Activated CD4-positive, alpha-beta T cell treated with anti-CD3 and anti-CD28 coated beads, Interleukin-2, amount 10 ng/mL, durations not matched to agents 7 days and 5 days (primary cell): ENCODE data around the gene ZSCAN21. TPM values are rescaled to one million over a fixed set of nuclear protein-coding genes. Genes with fewer than 3 reads are reported as not detected.

Experiments used
- CTCF ChIA-PET: fragments of 350-600 bp; sonication (Branson Sonifier 250); formaldehyde crosslinking; loops from one replicate; lab custom pipeline; 2021; ENCODE audit warnings: antibody characterized with exemption; lab: Charles Lee
- POLR2A ChIA-PET: fragments of 350-600 bp; sonication (Branson Sonifier 250); formaldehyde crosslinking; loops from one replicate; lab custom pipeline; 2021; ENCODE audit warnings: antibody characterized with exemption; lab: Charles Lee
- DNase-seq: peaks from one replicate; pipeline ENCODE4 v3.0.0-alpha.2; 2020
- H3K27ac Mint-ChIP-seq: one replicate; pipeline ENCODE4 v1.8.0; 2021; ENCODE audit warnings: mild to moderate bottlenecking, moderate library complexity, mixed read lengths
- H3K27me3 Mint-ChIP-seq: one replicate; pipeline ENCODE4 v1.8.0; 2021; ENCODE audit warnings: mixed read lengths
- H3K36me3 Mint-ChIP-seq: one replicate; pipeline ENCODE4 v1.8.0; 2021; ENCODE audit warnings: low read depth, mixed read lengths
- H3K4me1 Mint-ChIP-seq: one replicate; pipeline ENCODE4 v1.8.0; 2021; ENCODE audit warnings: mixed read lengths
- H3K4me3 Mint-ChIP-seq: one replicate; pipeline ENCODE4 v1.8.0; 2021; ENCODE audit warnings: mild to moderate bottlenecking, moderate library complexity, mixed read lengths
- H3K9me3 Mint-ChIP-seq: one replicate; pipeline ENCODE4 v1.8.0; 2021; ENCODE audit warnings: mixed read lengths
- total RNA-seq, 2 experiments: library from RNA; stranded (reverse); gene quantifications; one replicate each; pipeline ENCODE4 v1.2.3, GENCODE V29; 2021

Gene ZSCAN21
- total RNA-seq, 2 experiments from 2014 or later, result 6.6 to 9.1 TPM

DNA sequence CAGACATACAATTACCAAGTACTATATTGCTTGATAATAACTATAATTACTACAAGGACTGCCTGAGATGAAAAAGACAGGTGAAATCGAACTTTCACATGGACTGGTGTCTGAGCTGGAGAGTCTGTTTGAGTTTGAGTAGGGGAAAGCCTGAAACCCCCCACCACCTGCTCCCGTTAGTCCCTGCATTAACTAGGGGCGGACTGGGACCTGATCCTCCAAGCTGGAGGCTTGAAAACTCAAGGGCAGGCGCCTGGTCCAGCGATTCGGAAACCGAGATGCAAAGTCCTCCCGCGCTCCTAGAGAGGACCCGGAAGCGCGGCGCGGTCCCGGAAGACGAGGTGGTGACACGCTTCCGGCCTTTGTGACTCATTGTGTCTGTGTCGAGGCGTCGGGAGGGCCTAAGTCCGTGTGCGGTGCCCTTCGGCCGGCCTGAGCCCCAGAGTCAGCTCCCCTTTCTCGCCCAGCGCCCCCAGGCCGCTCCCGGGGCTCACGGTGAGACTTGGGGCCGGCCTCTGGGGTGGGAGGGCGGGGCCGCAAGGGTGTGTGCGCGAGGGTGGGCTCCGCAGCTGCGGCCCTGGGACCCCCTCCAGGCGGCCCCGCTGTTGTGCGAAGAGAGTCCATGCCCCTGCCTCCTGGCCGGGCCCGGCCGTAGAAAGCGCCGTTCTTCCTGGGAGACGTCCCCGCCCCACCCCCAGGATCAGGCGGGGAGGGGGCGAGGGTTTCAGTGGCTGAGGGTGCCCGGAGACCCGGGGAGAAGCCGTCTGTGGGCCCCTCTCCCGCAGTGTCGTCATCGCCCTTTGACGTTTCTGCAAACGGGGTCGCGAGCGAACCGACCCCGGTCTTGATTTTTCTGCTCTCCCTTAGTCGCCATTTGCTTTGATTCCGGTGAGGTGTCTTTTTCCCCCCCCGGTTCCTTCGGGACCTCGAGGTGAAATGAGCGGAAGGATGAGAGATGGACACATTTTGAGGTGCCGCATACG lies 34.1 kb upstream of the ZSCAN21 start, which contains the start of gene ZKSCAN1:
Gene ZKSCAN1 (plus strand): TSS at position 365 of the 983 bp plus-strand sequence. CDS start 7,911 bp downstream, outside the sequence.
- Mint-ChIP-seq H3K4me3 (peak within 1 kb of the TSS; percentile 95), H3K4me1 (peaks cover 48% of the 10 kb centered on the region), H3K27me3 (no peaks in the 10 kb centered on the region), H3K36me3 (peaks cover 6% of the 10 kb centered on the region), H3K9me3 (no peaks in the 10 kb centered on the region), H3K27ac (peak within 1 kb of the TSS; percentile 96)
- CTCF ChIA-PET, result interaction anchor here (0.6 to 3.9 kb wide), 6 partner anchors 11 to 99 kb away, joined by 3 to 11 read pairs (median 4); no protein-coding TSS in a partner anchor
- DNase-seq, result peak; percentile 88
- POLR2A ChIA-PET, result interaction anchor here (0.7 kb wide), 1 partner anchor 414 kb away, joined by 3 read pairs; no protein-coding TSS in a partner anchor

DNA sequence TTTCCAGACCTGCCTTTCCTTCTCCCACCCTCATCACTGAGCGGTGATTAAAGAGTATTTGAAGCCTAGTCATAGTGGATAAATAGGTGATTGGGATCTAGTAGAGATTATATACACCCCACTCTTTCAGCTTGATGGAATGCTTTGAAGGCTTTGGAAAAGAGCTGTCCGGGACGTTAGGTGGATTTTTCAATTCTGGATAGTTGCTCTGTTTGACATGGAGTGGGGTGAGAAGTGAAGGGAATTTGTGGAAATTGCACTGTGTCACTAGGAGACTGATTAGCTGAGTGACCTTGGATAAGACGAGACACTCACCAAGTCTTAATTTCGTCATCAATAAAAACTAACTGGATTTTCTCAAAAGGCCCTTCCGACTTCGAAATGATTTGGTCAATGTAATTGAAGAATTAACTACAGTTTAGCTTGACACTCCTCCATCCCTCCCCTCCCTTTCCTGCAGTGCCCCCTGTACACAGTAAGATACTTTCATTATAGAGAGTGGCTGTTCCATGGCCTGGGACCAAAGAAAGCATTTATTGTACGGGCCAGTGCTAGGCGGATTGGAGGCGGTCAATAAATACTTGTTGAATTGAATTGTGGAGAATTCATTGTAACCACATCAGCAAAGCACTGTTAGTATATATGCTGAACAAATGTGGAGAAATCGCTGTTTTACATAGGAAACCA lies 33.2 kb upstream of the ZSCAN21 start:
- DNase-seq, result no peak
- ChIA-PET CTCF (interaction anchor here (2.1 kb wide), 1 partner anchor 37 kb away, joined by 7 read pairs; no protein-coding TSS in a partner anchor), POLR2A (interaction anchor here (0.5 kb wide), 1 partner anchor 10 kb away, joined by 3 read pairs; no protein-coding TSS in a partner anchor)
- Mint-ChIP-seq H3K9me3 (no peaks in the 10 kb centered on the region), H3K27ac (peak overlapping the region; percentile 96), H3K4me3 (peak overlapping the region; percentile 95), H3K4me1 (peaks cover 50% of the 10 kb centered on the region), H3K27me3 (no peaks in the 10 kb centered on the region), H3K36me3 (peaks cover 6% of the 10 kb centered on the region)

DNA sequence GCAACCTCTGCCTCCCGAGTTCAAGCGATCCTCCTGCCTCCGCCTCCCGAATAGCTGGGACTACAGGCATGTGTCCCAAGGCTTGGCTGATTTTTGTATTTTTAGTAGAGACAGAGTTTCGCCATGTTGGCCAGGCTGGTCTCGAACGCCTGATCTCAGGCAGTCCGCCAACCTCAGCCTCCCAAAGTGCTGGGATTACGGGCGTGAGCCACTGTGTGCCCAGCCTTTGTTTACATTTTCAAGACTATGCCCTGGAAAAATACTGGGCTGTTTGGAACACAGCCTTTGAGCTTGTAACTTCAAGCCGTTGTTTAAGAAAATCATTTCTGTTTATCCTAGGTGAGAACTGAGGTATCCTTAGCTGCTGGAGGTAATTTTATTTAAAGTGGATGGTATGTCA lies 32.3 kb upstream of the ZSCAN21 start:
- Mint-ChIP-seq H3K9me3 (no peaks in the 10 kb centered on the region), H3K27ac (no peak overlapping the region), H3K27me3 (no peaks in the 10 kb centered on the region), H3K4me1 (peaks cover 54% of the 10 kb centered on the region), H3K4me3 (no peak overlapping the region), H3K36me3 (peaks cover 10% of the 10 kb centered on the region)
- ChIA-PET CTCF (interaction anchor here (0.5 to 2.1 kb wide), 5 partner anchors 12 to 111 kb away, joined by 3 to 7 read pairs (median 4); no protein-coding TSS in a partner anchor), POLR2A (no interaction called here)
- DNase-seq, result no peak

DNA sequence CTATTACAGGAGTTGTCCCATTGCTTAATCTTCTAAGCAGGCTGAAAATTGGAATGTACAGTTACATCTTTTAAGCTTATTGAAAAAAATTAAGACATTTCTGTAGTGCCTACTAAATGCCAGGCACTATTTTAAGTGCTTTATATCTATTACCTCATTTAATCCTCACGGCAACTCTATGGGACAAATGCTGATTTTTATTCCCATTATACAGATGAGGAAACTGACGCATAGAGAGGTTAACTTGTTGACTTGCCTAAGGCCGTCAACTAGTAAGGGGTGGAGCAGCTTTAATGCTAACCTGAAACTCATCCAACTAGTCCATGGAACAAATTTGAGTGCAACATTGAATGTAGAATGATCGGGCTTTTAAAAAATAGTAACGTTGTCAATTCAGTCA lies 31.7 kb upstream of the ZSCAN21 start:
- ChIA-PET CTCF (interaction anchor here (0.6 to 2.1 kb wide), 4 partner anchors 12 to 104 kb away, joined by 3 to 7 read pairs (median 4); no protein-coding TSS in a partner anchor), POLR2A (no interaction called here)
- Mint-ChIP-seq H3K27me3 (no peaks in the 10 kb centered on the region), H3K27ac (no peak overlapping the region), H3K4me3 (no peak overlapping the region), H3K9me3 (no peaks in the 10 kb centered on the region), H3K36me3 (peaks cover 14% of the 10 kb centered on the region), H3K4me1 (peaks cover 53% of the 10 kb centered on the region)
- DNase-seq, result no peak

DNA sequence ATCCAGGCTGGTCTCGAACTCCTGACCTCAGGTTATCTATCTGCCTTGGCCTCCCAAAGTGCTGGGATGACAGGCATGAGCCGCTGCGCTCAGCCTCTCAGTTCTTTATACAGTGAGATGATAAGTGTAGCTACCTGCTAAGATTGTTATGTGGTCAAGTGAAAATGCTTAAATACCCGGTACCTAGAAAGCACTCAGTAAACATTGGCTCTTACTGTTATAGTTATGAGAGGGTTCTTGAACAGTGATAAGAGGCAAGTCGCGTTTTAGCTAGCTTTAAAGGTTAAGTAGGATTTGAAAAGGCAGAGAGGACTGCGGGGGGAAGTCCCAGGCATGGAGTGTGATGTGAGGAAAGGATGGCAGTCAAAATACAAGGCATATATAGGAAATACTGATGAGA lies 29.7 kb upstream of the ZSCAN21 start:
- Mint-ChIP-seq H3K36me3 (peaks cover 29% of the 10 kb centered on the region), H3K27ac (no peak overlapping the region), H3K27me3 (no peaks in the 10 kb centered on the region), H3K4me3 (no peak overlapping the region), H3K4me1 (peaks cover 48% of the 10 kb centered on the region), H3K9me3 (no peaks in the 10 kb centered on the region)
- POLR2A ChIA-PET, result no interaction called here
- DNase-seq, result no peak
- CTCF ChIA-PET, result interaction anchor here (0.7 kb wide), 1 partner anchor 687 kb away, joined by 3 read pairs; no protein-coding TSS in a partner anchor

DNA sequence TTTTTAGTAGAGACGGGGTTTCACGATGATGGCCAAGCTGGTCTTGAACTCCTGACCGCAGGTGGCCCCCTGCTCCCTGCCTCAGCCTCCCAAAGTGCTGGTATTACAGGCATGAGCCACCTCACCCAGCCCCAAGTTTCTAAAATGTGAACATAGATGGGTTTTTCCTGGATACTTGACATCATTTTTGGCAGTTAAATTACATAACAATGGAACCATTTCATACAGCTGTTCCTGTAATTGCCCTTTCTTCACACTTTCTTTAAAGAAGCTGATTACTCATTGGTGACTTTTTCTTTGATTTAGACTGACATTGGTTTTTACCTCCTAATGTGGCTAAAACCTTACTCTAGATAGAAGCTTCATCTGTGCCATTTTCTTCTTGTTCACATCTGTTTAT lies 28.3 kb upstream of the ZSCAN21 start:
- Mint-ChIP-seq H3K27me3 (no peaks in the 10 kb centered on the region), H3K4me1 (peaks cover 44% of the 10 kb centered on the region), H3K4me3 (no peak overlapping the region), H3K36me3 (peaks cover 36% of the 10 kb centered on the region), H3K27ac (no peak overlapping the region), H3K9me3 (no peaks in the 10 kb centered on the region)
- CTCF ChIA-PET, result interaction anchor here (0.6 to 2.0 kb wide), 8 partner anchors 12 to 644 kb away, joined by 3 to 6 read pairs (median 4); no protein-coding TSS in a partner anchor
- POLR2A ChIA-PET, result no interaction called here
- no peak for DNase-seq

DNA sequence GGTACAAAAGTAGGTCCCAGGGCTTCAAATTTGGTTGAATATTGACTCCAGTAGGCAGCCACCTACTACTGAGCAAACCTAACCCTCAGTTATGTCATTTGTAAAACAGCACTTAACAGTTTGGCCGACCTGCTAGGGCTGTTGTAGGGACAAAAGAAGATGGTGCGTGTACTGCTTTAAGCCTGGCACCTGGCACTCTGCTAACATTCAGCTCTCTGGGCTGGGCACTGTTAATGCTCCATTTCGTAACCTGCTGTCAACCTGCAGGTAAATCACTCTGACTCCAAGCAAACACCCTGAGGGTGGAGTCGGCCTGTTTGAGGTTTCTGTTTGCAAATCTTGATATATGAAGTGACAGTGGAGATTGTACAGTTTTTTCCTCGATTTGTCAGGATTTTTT lies 27.0 kb upstream of the ZSCAN21 start:
- CTCF ChIA-PET, result interaction anchor here (1.0 to 2.0 kb wide), 3 partner anchors 10 to 43 kb away, joined by 3 to 6 read pairs (median 4); no protein-coding TSS in a partner anchor
- peaks cover 34% of the 10 kb centered on the region for H3K4me1 Mint-ChIP-seq
- H3K4me3 Mint-ChIP-seq, result no peak overlapping the region
- no peaks in the 10 kb centered on the region for H3K27me3 Mint-ChIP-seq
- DNase-seq, result no peak
- no peaks in the 10 kb centered on the region for H3K9me3 Mint-ChIP-seq
- POLR2A ChIA-PET, result no interaction called here
- peaks cover 39% of the 10 kb centered on the region for H3K36me3 Mint-ChIP-seq
- H3K27ac Mint-ChIP-seq, result no peak overlapping the region

DNA sequence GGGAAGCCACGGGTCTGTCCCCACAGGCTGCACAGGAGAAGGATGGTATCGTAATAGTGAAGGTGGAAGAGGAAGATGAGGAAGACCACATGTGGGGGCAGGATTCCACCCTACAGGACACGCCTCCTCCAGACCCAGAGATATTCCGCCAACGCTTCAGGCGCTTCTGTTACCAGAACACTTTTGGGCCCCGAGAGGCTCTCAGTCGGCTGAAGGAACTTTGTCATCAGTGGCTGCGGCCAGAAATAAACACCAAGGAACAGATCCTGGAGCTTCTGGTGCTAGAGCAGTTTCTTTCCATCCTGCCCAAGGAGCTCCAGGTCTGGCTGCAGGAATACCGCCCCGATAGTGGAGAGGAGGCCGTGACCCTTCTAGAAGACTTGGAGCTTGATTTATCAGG lies 26.0 kb upstream of the ZSCAN21 start:
- no peaks in the 10 kb centered on the region for H3K27me3 Mint-ChIP-seq
- H3K27ac Mint-ChIP-seq, result no peak overlapping the region
- no peaks in the 10 kb centered on the region for H3K9me3 Mint-ChIP-seq
- POLR2A ChIA-PET, result no interaction called here
- H3K4me1 Mint-ChIP-seq, result peaks cover 28% of the 10 kb centered on the region
- CTCF ChIA-PET, result interaction anchor here (0.6 kb wide), 2 partner anchors 52 to 54 kb away, joined by 4 to 5 read pairs; no protein-coding TSS in a partner anchor
- no peak overlapping the region for H3K4me3 Mint-ChIP-seq
- H3K36me3 Mint-ChIP-seq, result peaks cover 38% of the 10 kb centered on the region
- no peak for DNase-seq

DNA sequence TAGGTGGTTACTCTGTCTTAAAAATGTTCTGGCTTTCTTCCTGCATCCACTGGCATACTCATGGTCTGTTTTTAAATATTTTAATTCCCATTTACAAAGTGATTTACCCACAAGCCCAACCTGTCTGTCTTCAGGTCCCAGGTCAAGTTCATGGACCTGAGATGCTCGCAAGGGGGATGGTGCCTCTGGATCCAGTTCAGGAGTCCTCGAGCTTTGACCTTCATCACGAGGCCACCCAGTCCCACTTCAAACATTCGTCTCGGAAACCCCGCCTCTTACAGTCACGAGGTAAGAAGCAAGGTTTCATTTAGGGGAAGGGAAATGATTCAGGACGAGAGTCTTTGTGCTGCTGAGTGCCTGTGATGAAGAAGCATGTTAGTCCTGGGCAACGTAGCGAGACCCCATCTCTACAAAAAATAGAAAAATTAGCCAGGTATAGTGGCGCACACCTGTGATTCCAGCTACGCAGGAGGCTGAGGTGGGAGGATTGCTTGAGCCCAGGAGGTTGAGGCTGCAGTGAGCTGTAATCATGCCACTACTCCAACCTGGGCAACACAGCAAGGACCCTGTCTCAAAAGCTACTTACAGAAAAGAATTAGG lies 25.5 kb upstream of the ZSCAN21 start:
- Mint-ChIP-seq H3K36me3 (peaks cover 38% of the 10 kb centered on the region), H3K27ac (no peak overlapping the region), H3K9me3 (no peaks in the 10 kb centered on the region), H3K4me1 (peaks cover 22% of the 10 kb centered on the region), H3K4me3 (no peak overlapping the region), H3K27me3 (no peaks in the 10 kb centered on the region)
- no peak for DNase-seq
- POLR2A ChIA-PET, result no interaction called here
- CTCF ChIA-PET, result no interaction called here

DNA sequence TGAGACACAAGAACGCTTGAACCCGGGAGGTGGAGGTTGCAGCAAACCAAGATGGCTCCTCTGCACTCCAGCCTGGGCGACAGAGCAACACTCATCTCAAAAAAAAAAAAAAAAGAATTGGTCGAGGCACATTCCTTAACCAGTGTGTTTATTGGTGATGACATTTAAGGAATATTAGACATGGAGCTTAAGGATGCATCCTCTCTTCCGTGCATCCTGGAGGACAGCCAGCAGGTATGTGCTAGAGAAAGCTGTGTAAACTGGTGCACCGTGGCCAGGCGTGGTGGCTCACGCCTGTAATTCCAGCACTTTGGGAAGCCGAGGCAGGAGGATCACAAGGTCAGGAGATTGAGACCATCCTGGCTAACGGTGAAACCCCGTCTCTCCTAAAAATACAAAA lies 22.4 kb upstream of the ZSCAN21 start:
- CTCF ChIA-PET, result interaction anchor here (0.5 to 1.5 kb wide), 4 partner anchors 21 to 228 kb away, joined by 3 to 4 read pairs (median 3); no protein-coding TSS in a partner anchor
- no peak overlapping the region for H3K27ac Mint-ChIP-seq
- peaks cover 11% of the 10 kb centered on the region for H3K4me1 Mint-ChIP-seq
- POLR2A ChIA-PET, result interaction anchor here (0.7 kb wide), 1 partner anchor 11 kb away, joined by 3 read pairs; no protein-coding TSS in a partner anchor
- no peaks in the 10 kb centered on the region for H3K27me3 Mint-ChIP-seq
- no peaks in the 10 kb centered on the region for H3K9me3 Mint-ChIP-seq
- no peak for DNase-seq
- no peak overlapping the region for H3K4me3 Mint-ChIP-seq
- H3K36me3 Mint-ChIP-seq, result peaks cover 51% of the 10 kb centered on the region

DNA sequence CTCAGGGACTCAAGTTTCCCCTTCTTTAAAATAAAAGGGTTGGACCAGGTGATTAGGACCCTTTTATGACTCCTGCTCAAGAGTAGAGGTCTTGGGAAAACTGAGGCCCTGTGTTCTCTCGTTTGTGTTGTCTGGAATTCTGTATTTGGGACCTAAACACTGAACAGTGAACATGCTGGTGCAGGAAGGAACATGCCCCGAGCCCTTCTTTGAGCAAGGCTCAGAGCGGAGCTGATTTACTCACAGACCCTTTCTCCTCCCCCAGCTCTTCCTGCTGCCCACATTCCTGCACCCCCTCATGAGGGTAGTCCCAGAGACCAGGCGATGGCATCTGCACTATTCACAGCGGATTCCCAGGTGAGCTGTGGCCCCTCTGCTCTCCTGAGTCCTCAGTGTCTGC lies 20.0 kb upstream of the ZSCAN21 start:
- H3K27ac Mint-ChIP-seq, result peak overlapping the region; percentile 10
- H3K4me1 Mint-ChIP-seq, result peaks cover 5% of the 10 kb centered on the region
- peaks cover 53% of the 10 kb centered on the region for H3K36me3 Mint-ChIP-seq
- H3K4me3 Mint-ChIP-seq, result no peak overlapping the region
- ChIA-PET POLR2A (no interaction called here), CTCF (interaction anchor here (1.1 to 1.6 kb wide), 4 partner anchors 8 to 34 kb away, joined by 3 to 5 read pairs (median 4); partner anchors contain the start of gene ZSCAN21)
- H3K9me3 Mint-ChIP-seq, result peaks cover 2% of the 10 kb centered on the region
- DNase-seq, result no peak
- H3K27me3 Mint-ChIP-seq, result no peaks in the 10 kb centered on the region

DNA sequence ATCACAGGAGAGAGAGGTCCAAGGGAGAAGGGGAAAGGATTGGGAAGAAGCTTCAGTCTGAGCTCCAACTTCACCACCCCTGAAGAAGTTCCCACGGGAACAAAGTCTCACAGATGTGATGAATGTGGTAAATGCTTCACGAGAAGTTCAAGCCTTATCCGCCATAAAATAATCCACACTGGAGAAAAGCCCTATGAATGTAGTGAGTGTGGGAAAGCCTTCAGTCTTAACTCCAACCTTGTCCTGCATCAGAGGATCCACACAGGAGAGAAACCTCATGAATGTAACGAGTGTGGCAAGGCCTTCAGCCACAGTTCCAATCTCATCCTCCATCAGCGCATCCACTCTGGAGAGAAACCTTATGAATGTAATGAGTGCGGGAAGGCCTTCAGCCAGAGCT lies 16.0 kb upstream of the ZSCAN21 start:
- Mint-ChIP-seq H3K36me3 (peaks cover 65% of the 10 kb centered on the region), H3K9me3 (peaks cover 2% of the 10 kb centered on the region), H3K4me1 (no peaks in the 10 kb centered on the region), H3K27ac (no peak overlapping the region), H3K27me3 (no peaks in the 10 kb centered on the region), H3K4me3 (no peak overlapping the region)
- no peak for DNase-seq
- ChIA-PET CTCF (interaction anchor here (0.6 to 2.0 kb wide), 3 partner anchors 11 to 469 kb away, joined by 4 read pairs; no protein-coding TSS in a partner anchor), POLR2A (no interaction called here)
